ENCODE data around the gene ZNF385A. TPM values are rescaled to one million over a fixed set of nuclear protein-coding genes. Genes with fewer than 3 reads are reported as not detected.

Gene ZNF385A
- total RNA-seq, 1 experiment from 2014 or later: 9.5 TPM

DNA sequence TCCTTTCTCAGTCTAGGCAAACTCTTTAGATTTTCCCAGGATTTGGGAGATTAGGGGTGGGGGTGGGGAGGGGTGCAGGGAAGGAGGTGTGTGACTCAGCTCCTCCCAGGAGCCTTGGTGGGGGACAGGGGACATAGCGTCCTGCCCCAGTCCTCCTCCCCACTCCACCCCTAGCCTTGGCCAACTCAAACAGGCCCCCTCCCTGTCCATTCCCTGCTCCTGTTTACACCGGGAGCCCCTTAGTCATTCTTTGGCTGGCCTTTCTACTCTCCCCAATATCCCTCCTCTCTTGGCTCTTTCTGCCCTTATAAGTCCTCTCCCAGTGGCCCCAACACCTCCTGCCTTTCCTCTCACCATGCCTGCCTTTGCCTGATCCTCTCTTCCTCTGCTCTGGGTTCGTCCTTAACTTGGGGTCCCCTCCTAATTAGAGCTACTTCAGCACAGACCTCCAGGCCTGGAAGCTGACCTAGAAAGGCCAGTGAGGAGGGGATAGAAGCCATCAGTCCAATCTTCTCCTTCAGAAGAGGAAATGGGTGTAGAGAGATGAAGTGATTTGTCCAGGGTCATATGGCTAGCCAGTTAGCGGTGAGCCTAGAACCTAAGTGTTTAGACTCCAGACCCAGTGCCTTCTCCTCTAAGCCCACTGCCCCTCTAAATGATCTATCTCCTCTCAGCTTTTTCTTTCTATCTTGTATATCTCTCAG lies 36.8 kb upstream of the ZNF385A start:
- Mint-ChIP-seq H3K27me3 (ENCODE audit: unreplicated experiment) (peaks cover 57% of the 10 kb centered on the region), H3K4me1 (ENCODE audit: low read depth, unreplicated experiment) (peaks cover 31% of the 10 kb centered on the region), H3K36me3 (ENCODE audit: insufficient read depth, unreplicated experiment) (peaks cover 16% of the 10 kb centered on the region), H3K9me3 (ENCODE audit: low read depth, unreplicated experiment) (no peaks in the 10 kb centered on the region), H3K27ac (ENCODE audit: unreplicated experiment) (no peak overlapping the region), H3K4me3 (ENCODE audit: low read depth, unreplicated experiment) (no peak overlapping the region)
- TF ChIP-seq, protein P1, sequence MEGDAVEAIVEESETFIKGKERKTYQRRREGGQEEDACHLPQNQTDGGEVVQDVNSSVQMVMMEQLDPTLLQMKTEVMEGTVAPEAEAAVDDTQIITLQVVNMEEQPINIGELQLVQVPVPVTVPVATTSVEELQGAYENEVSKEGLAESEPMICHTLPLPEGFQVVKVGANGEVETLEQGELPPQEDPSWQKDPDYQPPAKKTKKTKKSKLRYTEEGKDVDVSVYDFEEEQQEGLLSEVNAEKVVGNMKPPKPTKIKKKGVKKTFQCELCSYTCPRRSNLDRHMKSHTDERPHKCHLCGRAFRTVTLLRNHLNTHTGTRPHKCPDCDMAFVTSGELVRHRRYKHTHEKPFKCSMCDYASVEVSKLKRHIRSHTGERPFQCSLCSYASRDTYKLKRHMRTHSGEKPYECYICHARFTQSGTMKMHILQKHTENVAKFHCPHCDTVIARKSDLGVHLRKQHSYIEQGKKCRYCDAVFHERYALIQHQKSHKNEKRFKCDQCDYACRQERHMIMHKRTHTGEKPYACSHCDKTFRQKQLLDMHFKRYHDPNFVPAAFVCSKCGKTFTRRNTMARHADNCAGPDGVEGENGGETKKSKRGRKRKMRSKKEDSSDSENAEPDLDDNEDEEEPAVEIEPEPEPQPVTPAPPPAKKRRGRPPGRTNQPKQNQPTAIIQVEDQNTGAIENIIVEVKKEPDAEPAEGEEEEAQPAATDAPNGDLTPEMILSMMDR (IDR thresholded peaks at IDR 0.05; ENCODE audit: unreplicated experiment): no peak
- no TSS peak for BruUV-seq (replicated peaks)
- intact Hi-C loops (cut with micrococcal nuclease; ENCODE audit: unreplicated experiment): loop anchor here (5.0 kb wide), 1 partner anchor 284 kb away; no protein-coding TSS in a partner anchor
- CTCF ChIA-PET: no interaction called here
- no peak for DNase-seq

DNA sequence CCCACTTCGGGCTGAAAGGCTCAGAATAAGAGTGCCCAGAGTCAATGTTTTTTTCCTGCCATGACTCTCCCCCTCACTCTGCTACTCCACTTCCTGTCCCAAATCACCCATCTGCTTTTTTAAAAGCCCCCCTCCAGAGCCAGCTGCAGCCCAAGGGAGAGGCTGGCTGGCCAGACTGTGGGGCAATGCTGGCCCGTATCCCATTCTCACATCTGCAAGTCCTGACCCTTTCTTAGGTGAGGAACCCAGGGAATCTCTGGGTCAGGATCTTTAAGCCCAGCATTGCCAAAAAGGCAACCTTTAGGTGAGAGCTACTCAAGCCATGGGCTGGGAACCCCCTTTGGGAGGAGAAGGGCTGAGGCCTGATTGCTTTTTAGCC lies 36.2 kb upstream of the ZNF385A start:
- DNase-seq: no peak
- TF ChIP-seq, protein P1 (IDR thresholded peaks at IDR 0.05; ENCODE audit: unreplicated experiment): no peak
- Mint-ChIP-seq H3K4me3 (ENCODE audit: low read depth, unreplicated experiment) (no peak overlapping the region), H3K27me3 (ENCODE audit: unreplicated experiment) (peaks cover 51% of the 10 kb centered on the region), H3K36me3 (ENCODE audit: insufficient read depth, unreplicated experiment) (peaks cover 16% of the 10 kb centered on the region), H3K9me3 (ENCODE audit: low read depth, unreplicated experiment) (no peaks in the 10 kb centered on the region), H3K4me1 (ENCODE audit: low read depth, unreplicated experiment) (peaks cover 33% of the 10 kb centered on the region), H3K27ac (ENCODE audit: unreplicated experiment) (no peak overlapping the region)
- intact Hi-C loops (cut with micrococcal nuclease; ENCODE audit: unreplicated experiment): loop anchor here (5.0 kb wide), 1 partner anchor 283 kb away; no protein-coding TSS in a partner anchor
- CTCF ChIA-PET: no interaction called here
- BruUV-seq (replicated peaks): no TSS peak

DNA sequence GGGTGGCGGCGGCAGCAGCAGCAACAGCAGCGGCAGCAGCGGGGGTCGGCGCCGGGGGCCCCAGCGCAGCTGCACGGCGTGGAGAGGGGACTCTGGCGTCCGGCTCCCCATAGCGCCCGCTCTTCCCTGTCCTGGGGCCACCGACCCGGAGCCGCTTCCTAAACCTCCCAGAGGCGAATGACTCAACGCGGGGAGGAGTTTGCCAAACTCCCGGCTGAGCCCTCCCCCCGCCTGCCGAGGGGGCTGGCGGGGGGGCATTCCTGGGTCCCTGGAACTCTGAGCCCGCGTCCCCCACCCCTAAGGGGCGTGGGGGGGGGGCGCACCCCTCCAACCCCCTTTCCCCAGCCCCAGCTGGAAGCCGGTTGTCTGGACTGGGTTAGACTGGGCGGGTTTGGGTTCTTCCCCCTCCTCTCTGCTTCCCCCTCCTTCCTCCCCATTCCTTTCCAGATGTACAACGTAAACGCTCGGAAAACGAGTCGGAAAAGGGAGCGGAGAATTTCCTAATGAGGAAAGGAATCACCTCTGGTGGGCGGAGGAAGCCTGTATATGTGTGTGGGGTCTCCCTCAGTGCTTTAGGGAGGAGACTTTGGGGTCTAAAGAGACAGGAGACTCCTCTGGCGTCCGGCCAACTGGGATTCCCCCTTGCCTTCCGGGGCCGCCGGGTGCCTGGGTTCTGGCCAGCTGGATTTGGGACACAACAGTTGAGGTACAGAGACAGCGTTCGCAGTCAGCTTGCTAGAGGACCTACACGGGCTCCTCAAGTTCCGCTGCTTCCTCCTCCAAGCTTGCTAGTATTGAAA lies 34.8 kb upstream of the ZNF385A start, which contains the start of gene ITGA5:
Gene ITGA5, minus strand, starts transcription at position 179 of the 800 bp plus-strand sequence. Its CDS starts 68 bp downstream, at position 111.
- Mint-ChIP-seq H3K27ac (ENCODE audit: unreplicated experiment) (peak within 1 kb of the TSS; percentile 33), H3K4me1 (ENCODE audit: low read depth, unreplicated experiment) (peaks cover 40% of the 10 kb centered on the region), H3K27me3 (ENCODE audit: unreplicated experiment) (peaks cover 36% of the 10 kb centered on the region), H3K9me3 (ENCODE audit: low read depth, unreplicated experiment) (no peaks in the 10 kb centered on the region), H3K4me3 (ENCODE audit: low read depth, unreplicated experiment) (peak within 1 kb of the TSS; percentile 82), H3K36me3 (ENCODE audit: insufficient read depth, unreplicated experiment) (peaks cover 16% of the 10 kb centered on the region)
- intact Hi-C loops (cut with micrococcal nuclease; ENCODE audit: unreplicated experiment): no loop called here
- peak; percentile 66 for DNase-seq
- CTCF ChIA-PET: interaction anchor here (0.9 kb wide), 1 partner anchor 20 kb away, joined by 3 read pairs; no protein-coding TSS in a partner anchor
- TF ChIP-seq, protein P1 (IDR thresholded peaks at IDR 0.05; ENCODE audit: unreplicated experiment): no peak
- no TSS peak for BruUV-seq (replicated peaks)

DNA sequence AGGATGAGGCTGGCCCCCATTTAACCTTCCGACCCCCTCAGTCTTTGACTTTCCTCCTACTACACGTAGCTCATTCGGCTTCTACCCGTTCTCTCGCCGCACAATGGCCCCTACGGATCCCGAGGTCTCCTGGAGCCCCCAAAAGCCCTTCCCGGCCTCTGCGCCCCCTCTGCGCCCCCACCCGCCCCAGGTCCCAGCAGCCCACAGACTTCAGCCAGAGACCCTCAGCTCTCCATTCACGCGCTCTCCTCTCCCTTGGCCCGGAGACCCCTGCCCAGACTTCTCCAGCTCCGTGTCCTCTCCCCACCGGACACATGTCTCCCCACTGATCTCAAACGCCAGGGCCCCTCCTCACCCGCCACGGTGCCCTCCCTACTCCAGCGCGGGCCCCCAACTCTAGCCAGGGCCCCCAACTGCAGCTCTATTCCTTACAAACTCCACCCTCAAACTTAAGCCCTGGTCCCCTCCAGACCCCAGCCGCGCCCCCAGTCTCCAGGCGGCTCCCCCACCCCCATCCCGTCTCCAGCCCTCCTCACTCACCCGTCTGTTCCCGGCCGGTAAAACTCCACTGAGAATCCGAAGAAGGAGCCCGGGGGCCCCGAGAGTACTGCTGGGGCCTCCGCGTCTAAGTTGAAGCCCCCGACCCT lies 34.0 kb upstream of the ZNF385A start:
- Mint-ChIP-seq H3K27me3 (ENCODE audit: unreplicated experiment) (peaks cover 29% of the 10 kb centered on the region), H3K36me3 (ENCODE audit: insufficient read depth, unreplicated experiment) (peaks cover 16% of the 10 kb centered on the region), H3K4me1 (ENCODE audit: low read depth, unreplicated experiment) (peaks cover 36% of the 10 kb centered on the region), H3K27ac (ENCODE audit: unreplicated experiment) (peak overlapping the region; percentile 33), H3K4me3 (ENCODE audit: low read depth, unreplicated experiment) (peak overlapping the region; percentile 82), H3K9me3 (ENCODE audit: low read depth, unreplicated experiment) (no peaks in the 10 kb centered on the region)
- intact Hi-C loops (cut with micrococcal nuclease; ENCODE audit: unreplicated experiment): no loop called here
- no peak for DNase-seq
- CTCF ChIA-PET: interaction anchor here (0.9 to 1.3 kb wide), 2 partner anchors 19 kb away, joined by 3 to 5 read pairs; no protein-coding TSS in a partner anchor
- TF ChIP-seq, protein P1 (IDR thresholded peaks at IDR 0.05; ENCODE audit: unreplicated experiment): no peak
- no TSS peak for BruUV-seq (replicated peaks)
